G401 (cell line): ENCODE measurements around the gene TEX12. TPM values are rescaled to one million over a fixed set of nuclear protein-coding genes. Genes with fewer than 3 reads are reported as not detected.
"Not testable (repeated sequence)": the region's sequence is repeated elsewhere in the genome, so short reads cannot be mapped to it uniquely, and the experiment has no call there.

ENCODE experiments used
- DNase-seq: peaks from one replicate; pipeline ENCODE4 v3.0.0-alpha.2; 2015; ENCODE audit warnings: low spot score
- in situ Hi-C: cut with HindIII; loops from 2 replicates; pipeline ENCODE4 v1.10.0; 2016; ENCODE audit warnings: low sequenced_read_pairs, mixed read lengths
- total RNA-seq: library from RNA; depleted of rRNA; stranded (reverse); fragments of >200 nt; shearing (Covaris generic); gene quantifications from 2 replicates; pipeline ENCODE4 v1.2.3, GENCODE V29; 2014; rRNA removed

Gene TEX12
- total RNA-seq: not detected in 2 replicates

GRCh38 chr11:112167145-112167544, at the start of gene TEX12:
TSS of gene TEX12 (plus strand) at chr11:112167372. CDS start at chr11:112169269, 1,897 bp downstream.
- in situ Hi-C loops: no loop called here
- DNase-seq: no peak

- DNase-seq: no peak
- in situ Hi-C loops: no loop called here
These were observed 49.0 kb upstream of the TEX12 start for GRCh38 chr11:112118176-112118575.

- no peak for DNase-seq
- in situ Hi-C loops: no loop called here
These were observed 45.1 kb upstream of the TEX12 start for GRCh38 chr11:112121981-112122615.

GRCh38 chr11:112123129-112123528, 44.0 kb upstream of the TEX12 start:
- in situ Hi-C loops: no loop called here
- DNase-seq: no peak

GRCh38 chr11:112127056-112127455, 40.1 kb upstream of the TEX12 start:
- in situ Hi-C loops: no loop called here
- no peak for DNase-seq

- DNase-seq: peak; percentile 11
- in situ Hi-C loops: no loop called here
These were observed 38.6 kb upstream of the TEX12 start for GRCh38 chr11:112128483-112129121.

GRCh38 chr11:112129656-112130055, 37.5 kb upstream of the TEX12 start:
- peak; percentile 2 for DNase-seq
- in situ Hi-C loops: no loop called here

- in situ Hi-C loops: no loop called here
- DNase-seq: no peak
These were observed 34.4 kb upstream of the TEX12 start for GRCh38 chr11:112132737-112133136.

- DNase-seq: no peak
- in situ Hi-C loops: no loop called here
These were observed 32.7 kb upstream of the TEX12 start for GRCh38 chr11:112134473-112134872.

- DNase-seq: no peak
- in situ Hi-C loops: no loop called here
These were observed 23.6 kb upstream of the TEX12 start for GRCh38 chr11:112143597-112143996.

GRCh38 chr11:112150517-112150916, 16.7 kb upstream of the TEX12 start:
- DNase-seq: no peak
- in situ Hi-C loops: no loop called here

GRCh38 chr11:112156153-112156955, 10.8 kb upstream of the TEX12 start:
- in situ Hi-C loops: no loop called here
- DNase-seq: no peak

GRCh38 chr11:112156956-112157766, 10.0 kb upstream of the TEX12 start:
- DNase-seq: no peak
- in situ Hi-C loops: no loop called here

GRCh38 chr11:112159098-112160065, 7.8 kb upstream of the TEX12 start:
- DNase-seq: no peak
- in situ Hi-C loops: no loop called here

GRCh38 chr11:112160091-112160848, 6.9 kb upstream of the TEX12 start:
- in situ Hi-C loops: no loop called here
- DNase-seq: no peak

- no peak for DNase-seq
- in situ Hi-C loops: no loop called here
These were observed 6.2 kb upstream of the TEX12 start for GRCh38 chr11:112161012-112161411.

- in situ Hi-C loops, DNase-seq: not testable (repeated sequence)
These were observed 5.0 kb upstream of the TEX12 start for GRCh38 chr11:112162200-112162599.
